ENCODE results near the gene CDK5RAP3.

DNA sequence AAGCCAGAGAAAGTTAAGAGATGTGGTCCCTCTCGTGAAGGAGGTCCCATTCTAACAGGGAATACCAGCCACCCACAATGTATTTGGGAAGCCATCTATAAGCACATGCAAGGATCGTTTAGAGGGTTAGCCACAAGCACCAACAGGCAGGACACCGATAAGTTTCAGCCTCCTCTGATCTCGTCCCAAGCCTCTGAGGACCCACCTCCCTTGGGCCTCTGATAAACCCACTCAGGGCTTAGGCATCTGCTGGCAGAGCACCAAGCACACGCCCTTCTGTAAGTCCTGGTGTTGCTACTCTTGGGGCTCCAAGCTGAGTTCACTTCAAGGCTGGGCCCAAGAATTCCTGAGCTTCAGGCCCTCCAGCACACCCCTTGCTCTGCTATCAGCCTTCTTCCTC lies 35.0 kb upstream of the CDK5RAP3 start:
- TF ChIP-seq, protein P1, sequence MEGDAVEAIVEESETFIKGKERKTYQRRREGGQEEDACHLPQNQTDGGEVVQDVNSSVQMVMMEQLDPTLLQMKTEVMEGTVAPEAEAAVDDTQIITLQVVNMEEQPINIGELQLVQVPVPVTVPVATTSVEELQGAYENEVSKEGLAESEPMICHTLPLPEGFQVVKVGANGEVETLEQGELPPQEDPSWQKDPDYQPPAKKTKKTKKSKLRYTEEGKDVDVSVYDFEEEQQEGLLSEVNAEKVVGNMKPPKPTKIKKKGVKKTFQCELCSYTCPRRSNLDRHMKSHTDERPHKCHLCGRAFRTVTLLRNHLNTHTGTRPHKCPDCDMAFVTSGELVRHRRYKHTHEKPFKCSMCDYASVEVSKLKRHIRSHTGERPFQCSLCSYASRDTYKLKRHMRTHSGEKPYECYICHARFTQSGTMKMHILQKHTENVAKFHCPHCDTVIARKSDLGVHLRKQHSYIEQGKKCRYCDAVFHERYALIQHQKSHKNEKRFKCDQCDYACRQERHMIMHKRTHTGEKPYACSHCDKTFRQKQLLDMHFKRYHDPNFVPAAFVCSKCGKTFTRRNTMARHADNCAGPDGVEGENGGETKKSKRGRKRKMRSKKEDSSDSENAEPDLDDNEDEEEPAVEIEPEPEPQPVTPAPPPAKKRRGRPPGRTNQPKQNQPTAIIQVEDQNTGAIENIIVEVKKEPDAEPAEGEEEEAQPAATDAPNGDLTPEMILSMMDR (IDR thresholded peaks at IDR 0.05) = no peak
- TF ChIP-seq EP300 (IDR thresholded peaks at IDR 0.05) (no peak), POLR2A (IDR thresholded peaks at IDR 0.05) (no peak)

Data from gastroesophageal sphincter (tissue), 3 donors.